Stimulated activated memory B cell treated with anti-CD40 and anti-IgM and Interleukin-4, amounts not matched to agents 10 μg/mL and 1 μg/mL and 100 μg/mL, for 72 hours (primary cell): Measurements from ENCODE around the gene URB1.
"Not testable (repeated sequence)": the region's sequence is repeated elsewhere in the genome, so short reads cannot be mapped to it uniquely, and the experiment has no call there.

ENCODE experiments used
- ATAC-seq: fragments of 150-1000 bp; cut with Tn5 transposase; 2 replicates; pipeline ENCODE4 v1.10.0; 2021
- H3K27ac Mint-ChIP-seq: one replicate; pipeline ENCODE4 v1.8.0; 2022; ENCODE audit warnings: mild to moderate bottlenecking, mixed read lengths
- H3K27me3 Mint-ChIP-seq: one replicate; pipeline ENCODE4 v1.8.0; 2022; ENCODE audit warnings: mixed read lengths
- H3K36me3 Mint-ChIP-seq: one replicate; pipeline ENCODE4 v1.8.0; 2022; ENCODE audit warnings: mixed read lengths
- H3K4me1 Mint-ChIP-seq: one replicate; pipeline ENCODE4 v1.8.0; 2022; ENCODE audit warnings: mixed read lengths
- H3K4me3 Mint-ChIP-seq: one replicate; pipeline ENCODE4 v1.8.0; 2022; ENCODE audit warnings: mild to moderate bottlenecking, moderate library complexity, mixed read lengths
- H3K9me3 Mint-ChIP-seq: one replicate; pipeline ENCODE4 v1.8.0; 2022; ENCODE audit warnings: mixed read lengths

The URB1 gene

GRCh38 chr21:32312326-32312725 is 80.5 kb downstream of the URB1 start:
- Mint-ChIP-seq H3K4me1 (peaks cover 14% of the 10 kb centered on the region), H3K36me3 (peaks cover 62% of the 10 kb centered on the region), H3K27ac (peak overlapping the region; percentile 9), H3K9me3 (no peaks in the 10 kb centered on the region), H3K27me3 (no peaks in the 10 kb centered on the region), H3K4me3 (no peak overlapping the region)
- ATAC-seq: no peak

- H3K27me3 Mint-ChIP-seq: no peaks in the 10 kb centered on the region
- H3K4me1 Mint-ChIP-seq: peaks cover 14% of the 10 kb centered on the region
- H3K4me3 Mint-ChIP-seq: no peak overlapping the region
- H3K9me3 Mint-ChIP-seq: no peaks in the 10 kb centered on the region
- peak overlapping the region; percentile 9 for H3K27ac Mint-ChIP-seq
- H3K36me3 Mint-ChIP-seq: peaks cover 62% of the 10 kb centered on the region
- no peak for ATAC-seq
Measured at GRCh38 chr21:32311621-32312020, 81.2 kb downstream of the URB1 start.

GRCh38 chr21:32310976-32311375 is 81.8 kb downstream of the URB1 start:
- peaks cover 14% of the 10 kb centered on the region for H3K4me1 Mint-ChIP-seq
- H3K36me3 Mint-ChIP-seq: peaks cover 68% of the 10 kb centered on the region
- not testable (repeated sequence) for H3K9me3 Mint-ChIP-seq, ATAC-seq, H3K4me3 Mint-ChIP-seq, H3K27me3 Mint-ChIP-seq, H3K27ac Mint-ChIP-seq

GRCh38 chr21:32309906-32310460 is 82.8 kb downstream of the URB1 start:
- no peak overlapping the region for H3K27ac Mint-ChIP-seq
- peaks cover 74% of the 10 kb centered on the region for H3K36me3 Mint-ChIP-seq
- no peaks in the 10 kb centered on the region for H3K9me3 Mint-ChIP-seq
- H3K27me3 Mint-ChIP-seq: no peaks in the 10 kb centered on the region
- H3K4me1 Mint-ChIP-seq: peaks cover 14% of the 10 kb centered on the region
- no peak for ATAC-seq
- no peak overlapping the region for H3K4me3 Mint-ChIP-seq

GRCh38 chr21:32308696-32309095 is 84.1 kb downstream of the URB1 start:
- Mint-ChIP-seq H3K36me3 (peaks cover 70% of the 10 kb centered on the region), H3K4me1 (peaks cover 14% of the 10 kb centered on the region), H3K27ac (no peak overlapping the region), H3K9me3 (no peaks in the 10 kb centered on the region), H3K27me3 (no peaks in the 10 kb centered on the region), H3K4me3 (no peak overlapping the region)
- ATAC-seq: no peak

GRCh38 chr21:32307706-32308105 is 85.1 kb downstream of the URB1 start:
- no peak for ATAC-seq
- peaks cover 14% of the 10 kb centered on the region for H3K4me1 Mint-ChIP-seq
- H3K4me3 Mint-ChIP-seq: no peak overlapping the region
- no peaks in the 10 kb centered on the region for H3K27me3 Mint-ChIP-seq
- H3K27ac Mint-ChIP-seq: no peak overlapping the region
- peaks cover 67% of the 10 kb centered on the region for H3K36me3 Mint-ChIP-seq
- H3K9me3 Mint-ChIP-seq: no peaks in the 10 kb centered on the region

- peaks cover 56% of the 10 kb centered on the region for H3K36me3 Mint-ChIP-seq
Measured at GRCh38 chr21:32306021-32306780, 86.6 kb downstream of the URB1 start.

GRCh38 chr21:32304998-32305397 is 87.8 kb downstream of the URB1 start:
- Mint-ChIP-seq H3K27me3 (no peaks in the 10 kb centered on the region), H3K36me3 (peaks cover 57% of the 10 kb centered on the region), H3K4me1 (no peaks in the 10 kb centered on the region), H3K27ac (no peak overlapping the region), H3K9me3 (no peaks in the 10 kb centered on the region), H3K4me3 (no peak overlapping the region)
- ATAC-seq: no peak

More at GRCh38 chr21:32306021-32306780, 86.6 kb downstream of the URB1 start:
- peaks cover 6% of the 10 kb centered on the region for H3K4me1 Mint-ChIP-seq
- no peak for ATAC-seq
- no peak overlapping the region for H3K27ac Mint-ChIP-seq
- no peaks in the 10 kb centered on the region for H3K27me3 Mint-ChIP-seq
- H3K9me3 Mint-ChIP-seq: no peaks in the 10 kb centered on the region
- H3K4me3 Mint-ChIP-seq: no peak overlapping the region

GRCh38 chr21:32303385-32303784 is 89.4 kb downstream of the URB1 start:
- H3K27ac Mint-ChIP-seq: no peak overlapping the region
- H3K9me3 Mint-ChIP-seq: no peaks in the 10 kb centered on the region
- H3K4me1 Mint-ChIP-seq: no peaks in the 10 kb centered on the region
- H3K4me3 Mint-ChIP-seq: no peak overlapping the region
- ATAC-seq: no peak
- H3K36me3 Mint-ChIP-seq: peaks cover 52% of the 10 kb centered on the region
- no peaks in the 10 kb centered on the region for H3K27me3 Mint-ChIP-seq

GRCh38 chr21:32302560-32302959 is 90.3 kb downstream of the URB1 start:
- Mint-ChIP-seq H3K9me3 (no peaks in the 10 kb centered on the region), H3K27me3 (no peaks in the 10 kb centered on the region), H3K4me1 (no peaks in the 10 kb centered on the region), H3K4me3 (no peak overlapping the region), H3K27ac (no peak overlapping the region), H3K36me3 (peaks cover 47% of the 10 kb centered on the region)
- no peak for ATAC-seq

GRCh38 chr21:32301596-32301995 is 91.2 kb downstream of the URB1 start:
- H3K27ac Mint-ChIP-seq: no peak overlapping the region
- H3K4me3 Mint-ChIP-seq: no peak overlapping the region
- peaks cover 40% of the 10 kb centered on the region for H3K36me3 Mint-ChIP-seq
- no peaks in the 10 kb centered on the region for H3K27me3 Mint-ChIP-seq
- H3K9me3 Mint-ChIP-seq: no peaks in the 10 kb centered on the region
- no peaks in the 10 kb centered on the region for H3K4me1 Mint-ChIP-seq
- ATAC-seq: no peak

GRCh38 chr21:32300117-32300681 is 92.6 kb downstream of the URB1 start:
- no peak for ATAC-seq
- no peak overlapping the region for H3K27ac Mint-ChIP-seq
- H3K4me3 Mint-ChIP-seq: no peak overlapping the region
- H3K27me3 Mint-ChIP-seq: no peaks in the 10 kb centered on the region
- no peaks in the 10 kb centered on the region for H3K9me3 Mint-ChIP-seq
- H3K36me3 Mint-ChIP-seq: peaks cover 30% of the 10 kb centered on the region
- H3K4me1 Mint-ChIP-seq: no peaks in the 10 kb centered on the region

GRCh38 chr21:32299695-32300094 is 93.1 kb downstream of the URB1 start:
- Mint-ChIP-seq H3K27ac (no peak overlapping the region), H3K36me3 (peaks cover 29% of the 10 kb centered on the region), H3K27me3 (no peaks in the 10 kb centered on the region), H3K4me3 (no peak overlapping the region), H3K4me1 (no peaks in the 10 kb centered on the region), H3K9me3 (no peaks in the 10 kb centered on the region)
- no peak for ATAC-seq

- Mint-ChIP-seq H3K27me3 (no peaks in the 10 kb centered on the region), H3K27ac (no peak within 1 kb of the TSS), H3K36me3 (peaks cover 21% of the 10 kb centered on the region), H3K4me3 (no peak within 1 kb of the TSS), H3K9me3 (no peaks in the 10 kb centered on the region), H3K4me1 (no peaks in the 10 kb centered on the region)
- ATAC-seq: no peak
Measured at GRCh38 chr21:32298658-32299081, 94.1 kb downstream of the URB1 start, which contains the start of gene MRAP. Gene MRAP, plus strand, starts transcription at chr21:32298855. Its CDS starts 117 bp downstream, at chr21:32298972.

GRCh38 chr21:32298148-32298559 is 94.7 kb downstream of the URB1 start:
- no peaks in the 10 kb centered on the region for H3K27me3 Mint-ChIP-seq
- peaks cover 16% of the 10 kb centered on the region for H3K36me3 Mint-ChIP-seq
- H3K27ac Mint-ChIP-seq: no peak overlapping the region
- H3K4me3 Mint-ChIP-seq: no peak overlapping the region
- no peak for ATAC-seq
- no peaks in the 10 kb centered on the region for H3K4me1 Mint-ChIP-seq
- H3K9me3 Mint-ChIP-seq: no peaks in the 10 kb centered on the region

GRCh38 chr21:32297449-32297848 is 95.4 kb downstream of the URB1 start:
- Mint-ChIP-seq H3K9me3 (no peaks in the 10 kb centered on the region), H3K4me3 (no peak overlapping the region)

More at GRCh38 chr21:32297449-32297848, 95.4 kb downstream of the URB1 start:
- no peaks in the 10 kb centered on the region for H3K27me3 Mint-ChIP-seq
- no peak for ATAC-seq
- H3K27ac Mint-ChIP-seq: no peak overlapping the region
- peaks cover 15% of the 10 kb centered on the region for H3K36me3 Mint-ChIP-seq
- H3K4me1 Mint-ChIP-seq: no peaks in the 10 kb centered on the region
